K562 (cell line): ENCODE data around the gene POLR2B. TPM values are rescaled to one million over a fixed set of nuclear protein-coding genes. Genes with fewer than 3 reads are reported as not detected.

ENCODE experiments used
- ATAC-seq: fragments of 200-7000 bp; cut with Tn5 transposase; 3 replicates; pipeline ENCODE4 v1.9.1; 2020; ENCODE audit warnings: moderate library complexity
- BruUV-seq: library from RNA; stranded (reverse); fragments of 400-500 nt; replicated peaks from 2 replicates; lab custom pipeline; 2021; lab: Mats Ljungman, UMichigan
- CTCF ChIA-PET: fragments of 300-600 bp; formaldehyde crosslinking; extraction: SDS; loops from one replicate; lab custom pipeline; 2021; ENCODE audit warnings: low intra/inter-chr PET ratio; lab: Yijun Ruan, JAX
- POLR2A ChIA-PET: fragments of 300-600, 350-650 bp; sonication (Branson Sonifier 250); formaldehyde crosslinking; extraction: SDS; loops from one replicate; lab custom pipeline; 2021; ENCODE audit warnings: antibody characterized with exemption, inconsistent platforms; lab: Yijun Ruan, JAX
- DNase-seq, 4 experiments: peaks; one replicate each; pipeline versions ENCODE4 v3.0.0 to v3.0.0-alpha.2; 2011 to 2018; ENCODE audit warnings: low spot score in 3 of 4, mixed read lengths in 3 of 4; ENCODE audit errors: extremely low read depth in 1 of 4
- FAIRE-seq: peaks from 2 replicates; lab custom pipeline; 2011; peaks lifted over from hg19 to GRCh38; lab: Jason Lieb, UNC
- H2AFZ ChIP-seq: 2 replicates; pipeline ENCODE4 v1.6.0; 2011; ENCODE audit warnings: low read depth, low read length, control low read depth, inconsistent platforms
- H3K27ac ChIP-seq: fragments of 200-600 bp; 3 replicates; pipeline ENCODE4 v1.8.0; 2011; ENCODE audit warnings: low read depth, mild to moderate bottlenecking, control low read depth, inconsistent platforms, low read length, moderate library complexity, mixed read lengths; ENCODE audit errors: extremely low read depth
- H3K27me3 ChIP-seq, 2 experiments: fragments of 300-600 bp in 1 of 2; 2 replicates in 1 of 2; 3 replicates in 1 of 2; pipeline versions ENCODE4 v1.6.0 to v1.8.0; 2011; ENCODE audit warnings: inconsistent platforms in 2 of 2, low read length in 2 of 2, mild to moderate bottlenecking in 1 of 2, mixed read lengths in 1 of 2, moderate library complexity in 1 of 2; ENCODE audit not compliant: control insufficient read depth in 2 of 2, insufficient read depth in 2 of 2
- H3K36me3 ChIP-seq: fragments of 300-600 bp; 3 replicates; pipeline ENCODE4 v1.8.0; 2011; ENCODE audit warnings: mild to moderate bottlenecking, low read length, inconsistent platforms; ENCODE audit not compliant: control insufficient read depth, insufficient read depth
- H3K4me1 ChIP-seq, 2 experiments: fragments of 200-600 bp in 1 of 2; replicated peaks in 1 of 2; 2 replicates in 1 of 2; 3 replicates in 1 of 2; pipeline versions ENCODE4 v1.5.1 to v1.8.0; 2011; ENCODE audit warnings: inconsistent platforms in 2 of 2, low read length in 2 of 2, mild to moderate bottlenecking in 1 of 2, mixed read lengths in 1 of 2, moderate library complexity in 1 of 2; ENCODE audit not compliant: control insufficient read depth in 2 of 2, insufficient read depth in 2 of 2
- H3K4me2 ChIP-seq: 2 replicates; pipeline ENCODE4 v1.6.1; 2011; ENCODE audit warnings: low read length, control low read depth, inconsistent platforms, mixed read lengths; ENCODE audit not compliant: insufficient read depth
- H3K4me3 ChIP-seq: fragments of 200-600 bp; sonication (generic), shearing (Covaris generic); 2 replicates; pipeline ENCODE4 v1.5.1; 2016; ENCODE audit warnings: control low read depth, inconsistent platforms
- H3K79me2 ChIP-seq: fragments of 200-600 bp; 3 replicates; pipeline ENCODE4 v1.8.0; 2011; ENCODE audit warnings: low read length, inconsistent platforms; ENCODE audit not compliant: control insufficient read depth, insufficient read depth
- H3K9ac ChIP-seq, 2 experiments: 2 replicates each; pipeline versions ENCODE4 v1.6.0 to v1.6.1; 2011; ENCODE audit warnings: low read depth in 2 of 2, low read length in 2 of 2, control low read depth in 1 of 2, inconsistent platforms in 1 of 2, mild to moderate bottlenecking in 1 of 2, mixed read lengths in 1 of 2; ENCODE audit not compliant: insufficient read depth in 1 of 2
- H3K9me1 ChIP-seq: one replicate; pipeline ENCODE4 v1.6.0; 2011; ENCODE audit warnings: inconsistent platforms, mild to moderate bottlenecking, low read length, moderate library complexity; ENCODE audit not compliant: control insufficient read depth, insufficient read depth
- H3K9me3 ChIP-seq: replicated peaks from 2 replicates; pipeline ENCODE4 v1.5.1; 2011; ENCODE audit warnings: low read depth, low read length, inconsistent platforms; ENCODE audit not compliant: control insufficient read depth, insufficient read depth
- H4K20me1 ChIP-seq: replicated peaks from 2 replicates; pipeline ENCODE4 v1.6.1; 2011; ENCODE audit warnings: low read length, inconsistent platforms, mixed read lengths; ENCODE audit not compliant: control insufficient read depth, insufficient read depth
- ASH1L ChIP-seq: fragments of 450-650 bp; IDR thresholded peaks from 2 replicates; pipeline ENCODE4 v1.6.1; 2018; ENCODE audit warnings: borderline replicate concordance, mild to moderate bottlenecking, low read depth; ENCODE audit not compliant: partially characterized antibody
- USF1 ChIP-seq: sonication (generic); formaldehyde crosslinking; IDR thresholded peaks from 2 replicates; pipeline ENCODE4 v1.9.0; 2022; ENCODE audit warnings: mild to moderate bottlenecking, missing genetic modification reagents
- ZFP91 ChIP-seq: sonication (generic); formaldehyde crosslinking; IDR thresholded peaks from 2 replicates; pipeline ENCODE4 v1.8.0; 2022; ENCODE audit warnings: mild to moderate bottlenecking, missing genetic modification reagents
- ZNF316 ChIP-seq: fragments of 450-650 bp; IDR thresholded peaks from 2 replicates; pipeline ENCODE4 v1.6.1; 2016
- ZNF445 ChIP-seq: fragments of 250-450 bp; sonication (Bioruptor Pico); IDR thresholded peaks from 2 replicates; pipeline ENCODE4 v1.4.0; 2020; ENCODE audit warnings: low read depth, mild to moderate bottlenecking, moderate library complexity
- WGBS: fragments of 100-300 bp; shearing (Covaris generic); methylation state at CpG from one replicate; pipeline ENCODE4 v1.1.6; 2016; ENCODE audit warnings: low coverage, mixed read lengths; ENCODE audit not compliant: insufficient coverage; ENCODE audit errors: missing lambda C conversion rate; 5-methylcytosine and 5-hydroxymethylcytosine counted together
- in situ Hi-C: fragments of 300-500 bp; cut with MboI; formaldehyde crosslinking; loops from 4 replicates; pipeline ENCODE4 v1.15.0; 2018; ENCODE audit warnings: inconsistent platforms, mixed read lengths
- intact Hi-C: fragments of 100-400 bp; cut with micrococcal nuclease; formaldehyde crosslinking; loops from 2 replicates; pipeline ENCODE4 v1.14.2; 2022
- polyA plus RNA-seq, 8 experiments: library from polyadenylated mRNA; depleted of rRNA in 4 of 8; stranded (reverse) in 5 of 8; unstranded in 3 of 8; fragments of >200 nt; fragmentation: Nextera tagmentation in 2 of 8; fragmentation: Illumina TruSeq in 1 of 8; extraction: Ambion mirVana in 2 of 8; extraction: Trizol in 1 of 8; gene quantifications; 2 replicates each; pipeline versions ENCODE4 v1.2.1 to v1.2.3, GENCODE V29; 2011 to 2014; ENCODE audit warnings: inconsistent platforms in 1 of 8, missing spikeins in 1 of 8
- total RNA-seq, 7 experiments: library from RNA; depleted of rRNA in 6 of 7; stranded (reverse); fragments of >200 nt in 6 of 7; fragmentation: Illumina TruSeq in 2 of 7; extraction: Trizol in 2 of 7; gene quantifications; 2 replicates each; pipeline versions ENCODE4 v1.2.1 to v1.2.3, GENCODE V29; 2011 to 2021; ENCODE audit warnings: low replicate concordance in 1 of 7
- TF ChIP-seq, protein P1 (sequence below): sonication (generic); formaldehyde crosslinking; IDR thresholded peaks from 2 replicates; pipeline ENCODE4 v1.8.1; 2023; ENCODE audit warnings: mild to moderate bottlenecking, missing genetic modification reagents
- TF ChIP-seq, protein P2 (sequence below): sonication (generic); formaldehyde crosslinking; IDR thresholded peaks from 2 replicates; pipeline ENCODE4 v1.8.0; 2022; ENCODE audit warnings: mild to moderate bottlenecking, low read depth, missing genetic modification reagents

POLR2B gene
- total and polyA plus RNA-seq, 9 of the 15 experiments (the other 6 are each of a cell fraction or from before 2014, with no cell fraction given): 60.9 to 208 (median 142) TPM

DNA sequence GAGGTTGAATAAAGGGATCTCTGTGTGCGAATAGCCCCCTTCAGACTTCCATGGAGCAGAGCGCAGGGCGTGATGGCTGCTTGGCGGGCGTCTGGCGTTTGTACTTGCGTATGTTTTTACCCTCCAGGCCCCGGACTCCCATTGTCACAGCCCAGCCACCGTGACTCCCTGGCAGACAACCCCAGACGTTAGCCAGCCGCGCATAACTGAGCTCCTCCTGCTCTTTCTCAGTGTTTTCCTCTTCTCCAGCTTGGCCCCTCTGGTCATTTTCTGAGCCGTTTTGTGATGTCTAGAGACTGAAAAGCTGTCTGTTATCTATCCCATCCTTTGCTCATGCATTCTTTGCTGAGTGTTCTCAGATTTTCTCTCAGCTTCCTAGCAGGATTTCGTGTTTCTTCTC, 77.2 kb downstream of the POLR2B start:
- Histone ChIP-seq H3K9ac (no peak overlapping the region), H3K9me3 (no peaks in the 10 kb centered on the region), H3K4me2 (no peak overlapping the region), H3K79me2 (no peaks in the 10 kb centered on the region), H2AFZ (no peak overlapping the region), H3K9me1 (no peaks in the 10 kb centered on the region), H3K27me3 (peaks cover 18 to 40% of the 10 kb centered on the region in 2 experiments; a peak in 4 of 5 replicates), H3K4me1 (no peaks in the 10 kb centered on the region; a peak in 1 of 5 replicates), H3K4me3 (no peak overlapping the region), H4K20me1 (no peaks in the 10 kb centered on the region), H3K36me3 (no peaks in the 10 kb centered on the region), H3K27ac (no peak overlapping the region)
- in situ Hi-C loops (no loop called here), intact Hi-C loops (no loop called here)
- ChIA-PET CTCF (no interaction called here), POLR2A (no interaction called here)
- TF ChIP-seq, protein P1, sequence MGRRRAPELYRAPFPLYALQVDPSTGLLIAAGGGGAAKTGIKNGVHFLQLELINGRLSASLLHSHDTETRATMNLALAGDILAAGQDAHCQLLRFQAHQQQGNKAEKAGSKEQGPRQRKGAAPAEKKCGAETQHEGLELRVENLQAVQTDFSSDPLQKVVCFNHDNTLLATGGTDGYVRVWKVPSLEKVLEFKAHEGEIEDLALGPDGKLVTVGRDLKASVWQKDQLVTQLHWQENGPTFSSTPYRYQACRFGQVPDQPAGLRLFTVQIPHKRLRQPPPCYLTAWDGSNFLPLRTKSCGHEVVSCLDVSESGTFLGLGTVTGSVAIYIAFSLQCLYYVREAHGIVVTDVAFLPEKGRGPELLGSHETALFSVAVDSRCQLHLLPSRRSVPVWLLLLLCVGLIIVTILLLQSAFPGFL (CRISPR knock-in tag): no peak
- no peak for TF ChIP-seq USF1 (CRISPR knock-in tag)
- no peak for TF ChIP-seq ZNF316
- no peak for TF ChIP-seq ZNF445
- no peak for TF ChIP-seq ASH1L
- TF ChIP-seq, protein P2, sequence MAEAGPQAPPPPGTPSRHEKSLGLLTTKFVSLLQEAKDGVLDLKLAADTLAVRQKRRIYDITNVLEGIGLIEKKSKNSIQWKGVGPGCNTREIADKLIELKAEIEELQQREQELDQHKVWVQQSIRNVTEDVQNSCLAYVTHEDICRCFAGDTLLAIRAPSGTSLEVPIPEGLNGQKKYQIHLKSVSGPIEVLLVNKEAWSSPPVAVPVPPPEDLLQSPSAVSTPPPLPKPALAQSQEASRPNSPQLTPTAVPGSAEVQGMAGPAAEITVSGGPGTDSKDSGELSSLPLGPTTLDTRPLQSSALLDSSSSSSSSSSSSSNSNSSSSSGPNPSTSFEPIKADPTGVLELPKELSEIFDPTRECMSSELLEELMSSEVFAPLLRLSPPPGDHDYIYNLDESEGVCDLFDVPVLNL (CRISPR knock-in tag): no peak
- TF ChIP-seq ZFP91 (CRISPR knock-in tag): no peak
- BruUV-seq: no TSS peak
- FAIRE-seq (no peak), ATAC-seq (no peak; the same call in 1 of the 3 replicates), DNase-seq (no peak)
- under 1% methylated on average over 14 of the region's 14 CpGs for WGBS
